H9 (cell line): ENCODE measurements around the gene TXNDC11. TPM values are rescaled to one million over a fixed set of nuclear protein-coding genes. Genes with fewer than 3 reads are reported as not detected.

Experiments
- DNase-seq: peaks from one replicate; pipeline ENCODE4 v3.0.0-alpha.2; 2017
- H2AFZ ChIP-seq: one replicate; pipeline ENCODE4 v1.6.1; 2013; ENCODE audit warnings: mild to moderate bottlenecking, low read length, control low read depth, moderate library complexity
- H2AK5ac ChIP-seq: 2 replicates; pipeline ENCODE4 v1.6.1; 2013; ENCODE audit warnings: low read length, control low read depth, mixed read lengths; ENCODE audit not compliant: insufficient read length
- H2BK120ac ChIP-seq: one replicate; pipeline ENCODE4 v1.6.1; 2013; ENCODE audit warnings: low read depth, mild to moderate bottlenecking, low read length, control low read depth, inconsistent platforms; ENCODE audit not compliant: poor library complexity, severe bottlenecking
- H2BK12ac ChIP-seq: 2 replicates; pipeline ENCODE4 v1.6.1; 2013; ENCODE audit warnings: low read length, control low read depth, mixed read lengths, low read depth; ENCODE audit not compliant: insufficient read length
- H2BK15ac ChIP-seq: 2 replicates; pipeline ENCODE4 v1.6.1; 2013; ENCODE audit warnings: low read depth, low read length, control low read depth
- H2BK20ac ChIP-seq: one replicate; pipeline ENCODE4 v1.6.1; 2013; ENCODE audit warnings: low read depth, mild to moderate bottlenecking, low read length, control low read depth, inconsistent platforms; ENCODE audit not compliant: poor library complexity, severe bottlenecking
- H2BK5ac ChIP-seq: 2 replicates; pipeline ENCODE4 v1.6.1; 2013; ENCODE audit warnings: low read length, control low read depth, mixed read lengths; ENCODE audit not compliant: insufficient read length
- H3K14ac ChIP-seq: 2 replicates; pipeline ENCODE4 v1.6.1; 2013; ENCODE audit warnings: low read length, control low read depth; ENCODE audit not compliant: insufficient read depth
- H3K18ac ChIP-seq: 2 replicates; pipeline ENCODE4 v1.6.1; 2013; ENCODE audit warnings: low read depth, mild to moderate bottlenecking, mixed read lengths, low read length, control low read depth; ENCODE audit not compliant: insufficient read length
- H3K23ac ChIP-seq: 2 replicates; pipeline ENCODE4 v1.6.1; 2013; ENCODE audit warnings: low read length, control low read depth, mixed read lengths, low read depth; ENCODE audit not compliant: insufficient read length
- H3K23me2 ChIP-seq: 2 replicates; pipeline ENCODE4 v1.6.1; 2013; ENCODE audit warnings: low read depth, mild to moderate bottlenecking, mixed read lengths, low read length, control low read depth; ENCODE audit not compliant: insufficient read length, poor library complexity, severe bottlenecking
- H3K27ac ChIP-seq: 2 replicates; pipeline ENCODE4 v1.5.1; 2013; ENCODE audit warnings: low read length, control low read depth, mixed read lengths, low read depth; ENCODE audit not compliant: insufficient read length
- H3K27me3 ChIP-seq: 2 replicates; pipeline ENCODE4 v1.6.1; 2013; ENCODE audit warnings: low read length, control low read depth, inconsistent platforms; ENCODE audit not compliant: insufficient read depth
- H3K4ac ChIP-seq: 2 replicates; pipeline ENCODE4 v1.6.1; 2013; ENCODE audit warnings: low read depth, mild to moderate bottlenecking, control low read depth, inconsistent platforms, low read length, moderate library complexity
- H3K4me1 ChIP-seq: 2 replicates; pipeline ENCODE4 v1.6.1; 2013; ENCODE audit warnings: low read length, control low read depth, inconsistent platforms; ENCODE audit not compliant: insufficient read depth
- H3K4me2 ChIP-seq: 2 replicates; pipeline ENCODE4 v1.6.1; 2013; ENCODE audit warnings: low read length, control low read depth, mixed read lengths; ENCODE audit not compliant: insufficient read length, insufficient read depth
- H3K56ac ChIP-seq: 2 replicates; pipeline ENCODE4 v1.6.1; 2013; ENCODE audit warnings: low read depth, mild to moderate bottlenecking, mixed read lengths, low read length, control low read depth; ENCODE audit not compliant: insufficient read length
- H3K79me1 ChIP-seq: 2 replicates; pipeline ENCODE4 v1.6.1; 2013; ENCODE audit warnings: low read depth, mild to moderate bottlenecking, moderate library complexity, low read length, control low read depth, inconsistent platforms; ENCODE audit not compliant: insufficient read depth, poor library complexity, severe bottlenecking
- H3K79me2 ChIP-seq: 2 replicates; pipeline ENCODE4 v1.6.1; 2013; ENCODE audit warnings: low read length, control low read depth, inconsistent platforms; ENCODE audit not compliant: insufficient read depth
- H3K9ac ChIP-seq: 2 replicates; pipeline ENCODE4 v1.6.1; 2013; ENCODE audit warnings: low read length, control low read depth, mixed read lengths; ENCODE audit not compliant: insufficient read length; ENCODE audit errors: extremely low read depth
- H3K9me3 ChIP-seq: one replicate; pipeline ENCODE4 v1.6.1; 2013; ENCODE audit warnings: low read depth, low read length, inconsistent platforms; ENCODE audit not compliant: control insufficient read depth
- H3T11ph ChIP-seq: one replicate; pipeline ENCODE4 v1.6.1; 2013; ENCODE audit warnings: mild to moderate bottlenecking, low read length, control low read depth, inconsistent platforms
- H4K20me1 ChIP-seq: one replicate; pipeline ENCODE4 v1.6.1; 2013; ENCODE audit not compliant: control insufficient read depth, insufficient read length, insufficient read depth
- H4K5ac ChIP-seq: 2 replicates; pipeline ENCODE4 v1.6.1; 2013; ENCODE audit warnings: low read depth, mild to moderate bottlenecking, mixed read lengths, low read length, control low read depth; ENCODE audit not compliant: insufficient read length
- H4K8ac ChIP-seq: replicated peaks from 2 replicates; pipeline ENCODE4 v1.6.1; 2013; ENCODE audit warnings: low read length, control low read depth, mixed read lengths, low read depth; ENCODE audit not compliant: insufficient read length
- H4K91ac ChIP-seq: 2 replicates; pipeline ENCODE4 v1.6.1; 2013; ENCODE audit warnings: low read depth, mild to moderate bottlenecking, moderate library complexity, mixed read lengths, low read length, control low read depth; ENCODE audit not compliant: insufficient read length
- H3K27ac Mint-ChIP-seq, 3 experiments: 2 replicates in 2 of 3; 3 replicates in 1 of 3; pipeline ENCODE4 v1.8.0; 2020 to 2021; ENCODE audit warnings: mixed read lengths in 3 of 3, mild to moderate bottlenecking in 1 of 3, moderate library complexity in 1 of 3
- H3K27me3 Mint-ChIP-seq: 2 replicates; pipeline ENCODE4 v1.8.0; 2021; ENCODE audit warnings: low read depth, mild to moderate bottlenecking, moderate library complexity, mixed read lengths
- H3K36me3 Mint-ChIP-seq, 3 experiments: 2 replicates in 2 of 3; 3 replicates in 1 of 3; pipeline ENCODE4 v1.8.0; 2020 to 2021; ENCODE audit warnings: low read depth in 3 of 3, mixed read lengths in 3 of 3; ENCODE audit not compliant: insufficient read depth in 1 of 3
- H3K4me1 Mint-ChIP-seq, 2 experiments: 2 replicates each; pipeline ENCODE4 v1.8.0; 2020; ENCODE audit warnings: mixed read lengths in 2 of 2
- H3K4me3 Mint-ChIP-seq, 2 experiments: 2 replicates in 1 of 2; 3 replicates in 1 of 2; pipeline ENCODE4 v1.8.0; 2020 to 2021; ENCODE audit warnings: mild to moderate bottlenecking in 2 of 2, mixed read lengths in 2 of 2, moderate library complexity in 1 of 2
- H3K9me3 Mint-ChIP-seq, 2 experiments: 2 replicates in 1 of 2; 3 replicates in 1 of 2; pipeline ENCODE4 v1.8.0; 2020; ENCODE audit warnings: mild to moderate bottlenecking in 2 of 2, mixed read lengths in 2 of 2, moderate library complexity in 1 of 2
- CTCF ChIP-seq: fragments of 200-600 bp; sonication (generic); conservative IDR thresholded peaks from 3 replicates; pipeline ENCODE4 v1.8.0; 2021; ENCODE audit warnings: antibody characterized with exemption, mild to moderate bottlenecking
- WGBS: extraction: QIAGEN DNeasy Blood & Tissue Kit; methylation state at CpG from one replicate; pipeline ENCODE4 v1.1.7; 2013; ENCODE audit warnings: missing lambda C conversion rate, low lambda C conversion rate, mixed read lengths; ENCODE audit not compliant: insufficient read length; ENCODE audit errors: extremely low coverage; 5-methylcytosine and 5-hydroxymethylcytosine counted together
- total RNA-seq: library from RNA; stranded (reverse); gene quantifications from 2 replicates; pipeline ENCODE4 v1.2.1, GENCODE V29; 2021

TXNDC11 gene
- total RNA-seq, 1 experiment from 2014 or later, result 12.2 TPM

- WGBS, result no CpG with 5 or more reads among the region's 14 CpGs
- H3K27ac Mint-ChIP-seq, result no peak overlapping the region; a peak in 1 of 7 replicates
Observed at GRCh38 chr16:11666103-11667055, 76.3 kb downstream of the TXNDC11 start.

More at GRCh38 chr16:11666103-11667055, 76.3 kb downstream of the TXNDC11 start:
- Histone ChIP-seq H2BK15ac (no peak overlapping the region), H3K4me2 (no peak overlapping the region), H3K23ac (no peak overlapping the region), H3K4me1 (peaks cover 6% of the 10 kb centered on the region; the same call in 1 of the 2 replicates), H3T11ph (no peak overlapping the region), H2BK20ac (no peak overlapping the region), H3K9ac (no peak overlapping the region), H3K27me3 (no peaks in the 10 kb centered on the region), H4K8ac (no peak overlapping the region), H3K4ac (no peak overlapping the region), H2BK120ac (no peak overlapping the region), H4K91ac (no peak overlapping the region), H3K23me2 (no peaks in the 10 kb centered on the region), H3K27ac (no peak overlapping the region), H3K79me2 (peaks cover 8% of the 10 kb centered on the region; the same call in 1 of the 2 replicates), H4K5ac (no peak overlapping the region), H2AFZ (no peak overlapping the region), H3K9me3 (no peaks in the 10 kb centered on the region), H3K79me1 (peaks cover 5% of the 10 kb centered on the region), H2BK5ac (no peak overlapping the region), H2BK12ac (no peak overlapping the region), H4K20me1 (peaks cover 4% of the 10 kb centered on the region), H3K18ac (no peak overlapping the region), H2AK5ac (no peak overlapping the region), H3K14ac (no peak overlapping the region), H3K56ac (no peak overlapping the region)
- DNase-seq, result peak; percentile 34
- Mint-ChIP-seq H3K4me3 (peak overlapping the region in 1 of 2 experiments; percentile 72; a peak in 3 of 5 replicates), H3K4me1 (peaks cover 34 to 45% of the 10 kb centered on the region in 2 experiments), H3K27me3 (peaks cover 4% of the 10 kb centered on the region), H3K36me3 (peaks cover 0 to 3% (median 0%) of the 10 kb centered on the region in 3 experiments; a peak in 1 of 7 replicates), H3K9me3 (no peaks in the 10 kb centered on the region; a peak in 1 of 5 replicates)
- no peak for TF ChIP-seq CTCF
